Epithelial cell of esophagus (primary cell): Measurements from ENCODE around the gene NTNG1.
"Not testable (repeated sequence)": the region's sequence is repeated elsewhere in the genome, so short reads cannot be mapped to it uniquely, and the experiment has no call there.

Source experiments
- DNase-seq: peaks from one replicate; pipeline ENCODE4 v3.0.0; 2010; ENCODE audit warnings: low read depth
- H3K4me3 ChIP-seq: 2 replicates; pipeline ENCODE4 v1.5.1; 2011; ENCODE audit warnings: mild to moderate bottlenecking, low read length, control low read depth
- TF ChIP-seq, protein P1 (sequence below): IDR thresholded peaks from 2 replicates; pipeline ENCODE4 v1.5.1; 2011; ENCODE audit warnings: low read depth, mild to moderate bottlenecking, low read length, control low read depth, inconsistent platforms; ENCODE audit not compliant: insufficient read depth; ENCODE audit errors: missing control alignments

NTNG1 gene

DNA sequence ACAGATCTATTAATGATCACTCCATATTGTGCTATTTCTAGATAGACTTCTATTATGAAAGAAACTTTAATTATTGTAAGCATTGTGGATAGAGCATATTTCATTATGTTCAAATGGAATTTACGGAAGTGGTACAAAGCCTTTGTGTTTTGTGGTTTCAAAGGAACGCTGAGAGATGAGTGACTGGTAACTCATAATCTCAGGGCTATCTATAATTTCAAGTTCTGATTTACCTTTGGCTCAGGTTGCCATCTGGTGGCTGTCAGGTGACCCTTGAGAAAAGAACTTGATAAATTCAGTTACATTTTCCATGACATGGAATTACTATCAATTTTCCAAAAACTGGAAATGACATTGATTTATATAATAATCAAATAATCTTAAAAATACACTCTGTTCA is 12.2 kb downstream of the NTNG1 start:
- no peak overlapping the region for H3K4me3 ChIP-seq
- TF ChIP-seq, protein P1, sequence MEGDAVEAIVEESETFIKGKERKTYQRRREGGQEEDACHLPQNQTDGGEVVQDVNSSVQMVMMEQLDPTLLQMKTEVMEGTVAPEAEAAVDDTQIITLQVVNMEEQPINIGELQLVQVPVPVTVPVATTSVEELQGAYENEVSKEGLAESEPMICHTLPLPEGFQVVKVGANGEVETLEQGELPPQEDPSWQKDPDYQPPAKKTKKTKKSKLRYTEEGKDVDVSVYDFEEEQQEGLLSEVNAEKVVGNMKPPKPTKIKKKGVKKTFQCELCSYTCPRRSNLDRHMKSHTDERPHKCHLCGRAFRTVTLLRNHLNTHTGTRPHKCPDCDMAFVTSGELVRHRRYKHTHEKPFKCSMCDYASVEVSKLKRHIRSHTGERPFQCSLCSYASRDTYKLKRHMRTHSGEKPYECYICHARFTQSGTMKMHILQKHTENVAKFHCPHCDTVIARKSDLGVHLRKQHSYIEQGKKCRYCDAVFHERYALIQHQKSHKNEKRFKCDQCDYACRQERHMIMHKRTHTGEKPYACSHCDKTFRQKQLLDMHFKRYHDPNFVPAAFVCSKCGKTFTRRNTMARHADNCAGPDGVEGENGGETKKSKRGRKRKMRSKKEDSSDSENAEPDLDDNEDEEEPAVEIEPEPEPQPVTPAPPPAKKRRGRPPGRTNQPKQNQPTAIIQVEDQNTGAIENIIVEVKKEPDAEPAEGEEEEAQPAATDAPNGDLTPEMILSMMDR, result peak; percentile 54
- peak; percentile 83 for DNase-seq

DNA sequence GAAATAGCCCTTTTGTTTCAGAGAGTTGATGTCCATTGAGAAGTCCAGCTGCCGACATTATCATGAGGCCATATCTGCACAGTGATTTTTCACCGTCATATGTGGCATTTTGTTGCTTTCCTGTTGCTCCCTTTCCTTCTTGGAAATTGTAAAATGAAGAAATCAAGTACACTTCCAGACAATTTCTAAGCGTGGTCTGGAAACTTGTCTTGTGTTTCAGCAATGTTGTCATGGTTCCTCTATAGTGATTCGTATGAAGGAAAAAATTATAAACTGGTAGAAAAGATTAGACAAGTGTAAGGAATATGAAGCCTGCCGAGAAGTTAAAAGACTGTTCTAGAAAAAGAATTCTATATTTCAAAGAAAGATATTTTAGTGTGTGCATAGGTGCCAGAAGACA is 17.7 kb downstream of the NTNG1 start:
- no peak overlapping the region for H3K4me3 ChIP-seq
- TF ChIP-seq, protein P1, result no peak
- DNase-seq, result no peak

GRCh38 chr1:107158991-107159390 is 18.2 kb downstream of the NTNG1 start:
- no peak overlapping the region for H3K4me3 ChIP-seq
- TF ChIP-seq, protein P1, result no peak

GRCh38 chr1:107162745-107163144 is 21.9 kb downstream of the NTNG1 start:
- peak; percentile 54 for DNase-seq
- TF ChIP-seq, protein P1, result no peak
- no peak overlapping the region for H3K4me3 ChIP-seq

More at GRCh38 chr1:107158991-107159390, 18.2 kb downstream of the NTNG1 start:
- DNase-seq, result no peak

DNA sequence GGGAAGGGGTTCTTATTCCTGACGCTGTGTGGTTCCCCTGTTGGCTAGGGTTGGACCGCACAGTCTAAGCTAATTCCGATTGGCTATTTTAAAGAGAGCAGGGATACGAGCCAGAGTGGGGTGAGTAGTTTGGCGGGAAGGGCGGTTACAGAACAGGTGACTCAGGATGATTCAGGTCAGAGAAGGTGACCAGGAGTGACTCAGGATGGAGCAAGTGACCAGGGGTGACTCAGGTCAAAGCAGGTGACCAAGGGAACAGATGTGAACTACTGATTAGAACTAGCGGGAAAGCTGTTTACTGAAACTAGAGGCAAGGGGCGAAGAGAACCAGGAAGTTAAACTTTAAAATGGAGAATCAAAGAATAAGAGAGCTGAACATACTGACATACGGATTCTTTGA is 24.1 kb downstream of the NTNG1 start:
- H3K4me3 ChIP-seq, DNase-seq: not testable (repeated sequence)

GRCh38 chr1:107169615-107170014 is 28.8 kb downstream of the NTNG1 start:
- DNase-seq, result no peak
- no peak overlapping the region for H3K4me3 ChIP-seq
- TF ChIP-seq, protein P1, result no peak

DNA sequence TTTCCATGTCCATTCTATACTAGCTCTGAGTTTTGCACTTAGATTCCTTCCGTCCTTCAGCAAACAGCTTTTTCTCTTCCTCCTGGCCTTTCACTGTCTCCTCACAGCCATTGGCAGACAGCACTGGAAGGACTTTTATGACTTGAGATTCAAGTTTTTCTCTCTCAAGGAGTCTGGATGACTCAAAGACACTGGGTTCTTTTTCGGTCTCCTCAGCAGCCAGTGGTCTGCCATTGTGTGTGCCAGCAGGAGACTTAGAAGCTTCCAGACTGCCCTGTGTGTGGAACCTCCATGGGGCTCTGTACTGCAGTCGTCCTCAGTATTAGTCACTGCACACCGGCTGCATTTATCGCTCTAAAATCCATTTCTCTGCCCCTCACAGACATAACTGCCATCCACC is 30.5 kb downstream of the NTNG1 start:
- DNase-seq, result no peak
- TF ChIP-seq, protein P1, result no peak
- H3K4me3 ChIP-seq, result no peak overlapping the region
